SK-N-MC (cell line): Measurements from ENCODE around the gene NGLY1.

Experiments used
- EZH2 ChIP-seq: fragments of 200-600 bp; sonication (generic); IDR thresholded peaks from one replicate; pipeline ENCODE4 v1.6.1; 2017; ENCODE audit warnings: antibody characterized with exemption
- FOXP2 ChIP-seq: optimal IDR thresholded peaks from 2 replicates; pipeline ENCODE3; 2011; ENCODE audit warnings: mild to moderate bottlenecking, moderate library complexity; ENCODE audit not compliant: insufficient read depth; ENCODE audit errors: extremely low read length, control extremely low read depth
- POLR2AphosphoS5 ChIP-seq: IDR thresholded peaks from 2 replicates; pipeline ENCODE4 v1.6.1; 2012; ENCODE audit warnings: mild to moderate bottlenecking, low read depth, low read length, borderline replicate concordance

- no peak for TF ChIP-seq POLR2AphosphoS5
- TF ChIP-seq EZH2 = no peak
- TF ChIP-seq FOXP2 = no peak
Measured at GRCh38 chr3:25817107-25817506, 33.9 kb upstream of the NGLY1 start.
